SK-N-SH (cell line): ENCODE results near the gene CDKAL1.

Experiments
- CHD2 ChIP-seq: fragments of 150-350 bp; IDR thresholded peaks from 2 replicates; pipeline ENCODE4 v1.6.1; 2018; ENCODE audit warnings: low read length; ENCODE audit not compliant: partially characterized antibody
- EP300 ChIP-seq, 2 experiments: IDR thresholded peaks; 2 replicates each; pipeline versions ENCODE4 v1.4.0 to v1.6.1; 2012; ENCODE audit warnings: borderline replicate concordance in 1 of 2, low read depth in 1 of 2, low read length in 1 of 2
- GATA2 ChIP-seq: sonication (generic); formaldehyde crosslinking; IDR thresholded peaks from 2 replicates; pipeline ENCODE4 v1.5.0; 2020; ENCODE audit warnings: mild to moderate bottlenecking, missing genetic modification reagents
- MEF2A ChIP-seq: IDR thresholded peaks from 2 replicates; pipeline ENCODE4 v1.4.0; 2012; ENCODE audit warnings: low read depth, borderline replicate concordance
- POLR2AphosphoS5 ChIP-seq: IDR thresholded peaks from 2 replicates; pipeline ENCODE4 v1.6.1; 2012; ENCODE audit warnings: low read depth, low read length
- RCOR1 ChIP-seq: fragments of 150-350 bp; IDR thresholded peaks from 2 replicates; pipeline ENCODE4 v1.6.1; 2017; ENCODE audit warnings: antibody characterized with exemption, low read length
- RFX5 ChIP-seq: IDR thresholded peaks from 2 replicates; pipeline ENCODE4 v1.6.1; 2012; ENCODE audit warnings: mild to moderate bottlenecking, improper control_type of control experiment, low read length
- SIN3A ChIP-seq: IDR thresholded peaks from 2 replicates; pipeline ENCODE4 v1.6.1; 2012; ENCODE audit warnings: low read depth, mild to moderate bottlenecking, low read length, moderate library complexity, borderline replicate concordance
- TCF12 ChIP-seq: IDR thresholded peaks from 2 replicates; pipeline ENCODE4 v1.4.0; 2012
- YY1 ChIP-seq: IDR thresholded peaks from 2 replicates; pipeline ENCODE4 v1.4.0; 2012; ENCODE audit warnings: low read depth, mild to moderate bottlenecking
- TF ChIP-seq, protein P1 (sequence below): fragments of 200-600 bp; sonication (generic); IDR thresholded peaks from 2 replicates; pipeline ENCODE4 v1.6.1; 2017; ENCODE audit warnings: antibody characterized with exemption, mild to moderate bottlenecking, moderate library complexity
- TF ChIP-seq, protein P2 (sequence below): IDR thresholded peaks from 2 replicates; pipeline ENCODE4 v1.4.0; 2012; ENCODE audit warnings: low read depth

DNA sequence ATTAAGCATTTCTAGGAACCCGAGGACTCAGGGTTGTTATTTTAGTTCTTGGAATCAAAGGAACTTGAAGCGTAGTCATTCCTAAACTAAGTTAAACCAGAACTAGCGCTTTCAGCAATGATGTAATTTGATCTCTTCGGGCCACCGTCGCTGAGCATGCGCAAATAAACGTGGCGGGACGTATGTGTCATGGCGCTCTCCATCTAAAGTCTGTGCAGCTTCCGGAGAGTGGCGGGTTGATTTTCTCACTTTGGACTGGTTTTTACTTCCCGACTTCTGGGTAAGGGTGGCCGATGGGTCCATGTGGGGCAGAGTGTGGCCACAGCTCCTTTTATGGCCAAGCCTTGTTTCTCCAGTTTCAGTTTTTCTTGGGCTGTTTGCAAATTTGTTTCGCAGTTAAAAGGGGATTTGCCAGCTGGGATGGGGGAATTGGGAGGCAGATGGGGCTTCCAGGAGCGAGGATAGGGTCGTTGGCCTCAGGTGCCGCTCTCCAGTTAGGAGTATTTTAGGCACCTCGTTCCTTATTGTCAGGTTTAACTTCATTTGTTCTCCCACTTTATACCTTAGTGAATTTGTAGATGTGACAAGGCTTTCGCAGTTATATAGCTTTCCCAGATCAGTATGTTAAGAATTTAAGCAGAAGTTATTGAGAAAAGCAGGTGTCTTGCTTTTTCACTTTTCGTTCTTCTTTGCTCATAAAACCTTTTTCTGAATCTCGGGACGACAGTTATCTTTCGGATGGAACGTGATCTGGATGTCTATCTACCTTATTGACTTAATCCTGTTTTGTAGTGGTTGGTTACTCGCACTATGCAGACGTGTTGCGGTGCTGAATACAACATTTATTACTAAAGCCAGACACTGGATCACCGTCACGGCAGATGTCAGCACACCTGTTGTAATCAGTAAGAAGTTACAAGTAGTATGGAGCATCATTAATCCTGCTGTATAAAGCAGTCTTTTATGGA, at the start of gene CDKAL1:
- TF ChIP-seq, protein P1, sequence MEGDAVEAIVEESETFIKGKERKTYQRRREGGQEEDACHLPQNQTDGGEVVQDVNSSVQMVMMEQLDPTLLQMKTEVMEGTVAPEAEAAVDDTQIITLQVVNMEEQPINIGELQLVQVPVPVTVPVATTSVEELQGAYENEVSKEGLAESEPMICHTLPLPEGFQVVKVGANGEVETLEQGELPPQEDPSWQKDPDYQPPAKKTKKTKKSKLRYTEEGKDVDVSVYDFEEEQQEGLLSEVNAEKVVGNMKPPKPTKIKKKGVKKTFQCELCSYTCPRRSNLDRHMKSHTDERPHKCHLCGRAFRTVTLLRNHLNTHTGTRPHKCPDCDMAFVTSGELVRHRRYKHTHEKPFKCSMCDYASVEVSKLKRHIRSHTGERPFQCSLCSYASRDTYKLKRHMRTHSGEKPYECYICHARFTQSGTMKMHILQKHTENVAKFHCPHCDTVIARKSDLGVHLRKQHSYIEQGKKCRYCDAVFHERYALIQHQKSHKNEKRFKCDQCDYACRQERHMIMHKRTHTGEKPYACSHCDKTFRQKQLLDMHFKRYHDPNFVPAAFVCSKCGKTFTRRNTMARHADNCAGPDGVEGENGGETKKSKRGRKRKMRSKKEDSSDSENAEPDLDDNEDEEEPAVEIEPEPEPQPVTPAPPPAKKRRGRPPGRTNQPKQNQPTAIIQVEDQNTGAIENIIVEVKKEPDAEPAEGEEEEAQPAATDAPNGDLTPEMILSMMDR, result no peak
- no peak; a peak in 1 of 4 replicates for TF ChIP-seq EP300 (IDR thresholded peaks at IDR 0.05; ENCODE audit: borderline replicate concordance in 1 of 2, low read depth in 1 of 2, low read length in 1 of 2)
- TF ChIP-seq MEF2A, result no peak
- peak; percentile 98 for TF ChIP-seq YY1
- peak; percentile 46 for TF ChIP-seq CHD2
- TF ChIP-seq SIN3A, result peak; percentile 85
- peak; percentile 45; the same call in 1 of the 2 replicates for TF ChIP-seq RCOR1
- no peak for TF ChIP-seq RFX5
- TF ChIP-seq, protein P2, sequence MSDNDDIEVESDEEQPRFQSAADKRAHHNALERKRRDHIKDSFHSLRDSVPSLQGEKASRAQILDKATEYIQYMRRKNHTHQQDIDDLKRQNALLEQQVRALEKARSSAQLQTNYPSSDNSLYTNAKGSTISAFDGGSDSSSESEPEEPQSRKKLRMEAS, result peak; percentile 55
- no peak for TF ChIP-seq GATA2 (CRISPR knock-in tag)
- peak; percentile 86 for TF ChIP-seq POLR2AphosphoS5
- TF ChIP-seq TCF12, result peak; percentile 27; the same call in 1 of the 2 replicates
